ENCODE measurements around the gene PEX16.

DNA sequence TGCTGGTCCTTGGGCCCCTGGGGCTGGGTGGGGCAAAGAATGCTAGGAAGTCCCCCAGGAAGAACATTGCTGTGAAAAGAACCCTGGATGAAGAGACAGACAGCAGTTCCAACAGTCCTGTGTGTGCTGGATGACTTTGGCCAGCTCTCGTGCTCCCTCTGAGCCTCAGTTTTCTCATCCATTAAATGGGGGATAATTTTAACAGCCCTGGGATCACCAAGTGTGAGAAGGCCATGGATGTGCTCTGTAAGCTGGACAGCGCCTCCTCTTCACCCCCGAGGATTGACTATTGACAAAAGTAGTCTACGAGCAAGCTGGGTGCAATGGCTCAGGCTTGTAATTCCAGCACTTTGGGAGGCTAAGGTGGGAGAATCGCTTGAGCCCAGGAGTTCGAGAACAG lies 7.2 kb upstream of the PEX16 start:
- TF ChIP-seq, protein P1, sequence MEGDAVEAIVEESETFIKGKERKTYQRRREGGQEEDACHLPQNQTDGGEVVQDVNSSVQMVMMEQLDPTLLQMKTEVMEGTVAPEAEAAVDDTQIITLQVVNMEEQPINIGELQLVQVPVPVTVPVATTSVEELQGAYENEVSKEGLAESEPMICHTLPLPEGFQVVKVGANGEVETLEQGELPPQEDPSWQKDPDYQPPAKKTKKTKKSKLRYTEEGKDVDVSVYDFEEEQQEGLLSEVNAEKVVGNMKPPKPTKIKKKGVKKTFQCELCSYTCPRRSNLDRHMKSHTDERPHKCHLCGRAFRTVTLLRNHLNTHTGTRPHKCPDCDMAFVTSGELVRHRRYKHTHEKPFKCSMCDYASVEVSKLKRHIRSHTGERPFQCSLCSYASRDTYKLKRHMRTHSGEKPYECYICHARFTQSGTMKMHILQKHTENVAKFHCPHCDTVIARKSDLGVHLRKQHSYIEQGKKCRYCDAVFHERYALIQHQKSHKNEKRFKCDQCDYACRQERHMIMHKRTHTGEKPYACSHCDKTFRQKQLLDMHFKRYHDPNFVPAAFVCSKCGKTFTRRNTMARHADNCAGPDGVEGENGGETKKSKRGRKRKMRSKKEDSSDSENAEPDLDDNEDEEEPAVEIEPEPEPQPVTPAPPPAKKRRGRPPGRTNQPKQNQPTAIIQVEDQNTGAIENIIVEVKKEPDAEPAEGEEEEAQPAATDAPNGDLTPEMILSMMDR (IDR thresholded peaks at IDR 0.05 in 2 of 3, conservative IDR thresholded peaks at IDR 0.05 in 1 of 3; ENCODE audit: borderline replicate concordance in 1 of 3, insufficient read depth in 1 of 3, low read depth in 2 of 3, low read length in 2 of 3) = no peak
- no peak for TF ChIP-seq POLR2AphosphoS5 (IDR thresholded peaks at IDR 0.05; ENCODE audit: low read depth, low read length)
- TF ChIP-seq EZH2 (IDR thresholded peaks at IDR 0.05) = no peak
- no peak for TF ChIP-seq POLR2A (IDR thresholded peaks at IDR 0.05; ENCODE audit: borderline replicate concordance, extremely low read depth, insufficient read depth, insufficient read length)
- TF ChIP-seq, protein P2, sequence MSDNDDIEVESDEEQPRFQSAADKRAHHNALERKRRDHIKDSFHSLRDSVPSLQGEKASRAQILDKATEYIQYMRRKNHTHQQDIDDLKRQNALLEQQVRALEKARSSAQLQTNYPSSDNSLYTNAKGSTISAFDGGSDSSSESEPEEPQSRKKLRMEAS (IDR thresholded peaks at IDR 0.05) = no peak
- no peak for TF ChIP-seq SIN3A (IDR thresholded peaks at IDR 0.05; ENCODE audit: low read depth)
- TF ChIP-seq YY1 (IDR thresholded peaks at IDR 0.05; ENCODE audit: extremely low read depth, insufficient replicate concordance, low read depth, low read length) = no peak
- TF ChIP-seq SRF (IDR thresholded peaks at IDR 0.05; ENCODE audit: low read depth) = no peak
- TF ChIP-seq CEBPB (IDR thresholded peaks at IDR 0.05; ENCODE audit: low read depth) = no peak
- TF ChIP-seq SP1 (IDR thresholded peaks at IDR 0.05; ENCODE audit: low read depth) = no peak
